ENCODE results near the gene SRCIN1.

- no peak for TF ChIP-seq CTCF (IDR thresholded peaks at IDR 0.05)
- TF ChIP-seq POLR2A (IDR thresholded peaks at IDR 0.05): no peak
These were observed 64.5 kb downstream of the SRCIN1 start for GRCh38 chr17:38541281-38541680.
